SK-N-SH (cell line): ENCODE results near the gene TMEM120B. TPM values are rescaled to one million over a fixed set of nuclear protein-coding genes. Genes with fewer than 3 reads are reported as not detected.

Source experiments
- CTCF ChIA-PET: fragments of 300-600, 350-600 bp; formaldehyde crosslinking; extraction: SDS; loops from one replicate; lab custom pipeline; 2021; lab: Yijun Ruan, JAX
- POLR2A ChIA-PET: fragments of 350-600 bp; sonication (Branson Sonifier 250); formaldehyde crosslinking; extraction: SDS; loops from one replicate; lab custom pipeline; 2020; ENCODE audit warnings: antibody characterized with exemption, inconsistent platforms; lab: Yijun Ruan, JAX
- DNase-seq: peaks from one replicate; pipeline ENCODE4 v3.0.0; 2012
- H2AFZ ChIP-seq: fragments of 200-600 bp; sonication (generic); 2 replicates; pipeline ENCODE4 v1.8.1; 2016; ENCODE audit warnings: antibody characterized with exemption, mild to moderate bottlenecking, low read depth
- H3F3A ChIP-seq: fragments of 200-600 bp; sonication (generic); replicated peaks from 2 replicates; pipeline ENCODE3; 2016; ENCODE audit warnings: antibody characterized with exemption, mild to moderate bottlenecking; ENCODE audit not compliant: insufficient read depth
- H3K27ac ChIP-seq, 2 experiments: fragments of 200-500 bp in 1 of 2; fragments of 200-600 bp in 1 of 2; sonication (Bioruptor generic) in 1 of 2; sonication (generic), shearing (Covaris generic) in 1 of 2; 2 replicates each; pipeline versions ENCODE4 v1.5.1 to v1.6.1; 2014 to 2016; ENCODE audit warnings: low read depth in 2 of 2, inconsistent platforms in 1 of 2, low read length in 1 of 2, mild to moderate bottlenecking in 1 of 2, mixed read lengths in 1 of 2
- H3K27me3 ChIP-seq: fragments of 200-600 bp; sonication (generic), shearing (Covaris generic); 2 replicates; pipeline ENCODE4 v1.6.1; 2016; ENCODE audit warnings: mixed run types; ENCODE audit not compliant: insufficient read depth
- H3K36me3 ChIP-seq, 2 experiments: fragments of 200-500 bp in 1 of 2; fragments of 200-600 bp in 1 of 2; sonication (Bioruptor generic) in 1 of 2; sonication (generic) in 1 of 2; replicated peaks in 1 of 2; 2 replicates each; pipeline versions ENCODE3 to v1.5.1; 2014 to 2016; ENCODE audit warnings: low read length in 1 of 2, mild to moderate bottlenecking in 1 of 2; ENCODE audit not compliant: insufficient read depth in 2 of 2, control insufficient read depth in 1 of 2
- H3K4me1 ChIP-seq, 2 experiments: fragments of 200-500 bp in 1 of 2; fragments of 200-600 bp in 1 of 2; sonication (Bioruptor generic) in 1 of 2; sonication (generic), shearing (Covaris generic) in 1 of 2; 2 replicates each; pipeline versions ENCODE4 v1.5.1 to v1.6.1; 2014 to 2016; ENCODE audit warnings: low read depth in 1 of 2, low read length in 1 of 2, mixed run types in 1 of 2; ENCODE audit not compliant: insufficient read depth in 2 of 2, control insufficient read depth in 1 of 2
- H3K4me2 ChIP-seq: fragments of 200-600 bp; sonication (generic), shearing (Covaris generic); 2 replicates; pipeline ENCODE4 v1.6.1; 2017; ENCODE audit warnings: mixed run types
- H3K4me3 ChIP-seq, 2 experiments: fragments of 200-500 bp in 1 of 2; fragments of 200-600 bp in 1 of 2; sonication (Bioruptor generic) in 1 of 2; sonication (generic), shearing (Covaris generic) in 1 of 2; 2 replicates each; pipeline versions ENCODE4 v1.5.1 to v1.8.1; 2014 to 2016; ENCODE audit warnings: low read depth in 2 of 2, inconsistent platforms in 1 of 2, low read length in 1 of 2, mild to moderate bottlenecking in 1 of 2, mixed read lengths in 1 of 2, moderate library complexity in 1 of 2
- H3K79me2 ChIP-seq: fragments of 200-600 bp; sonication (generic); 2 replicates; pipeline ENCODE4 v1.8.1; 2017; ENCODE audit warnings: mild to moderate bottlenecking; ENCODE audit not compliant: insufficient read depth
- H3K9ac ChIP-seq: fragments of 200-600 bp; sonication (generic); 2 replicates; pipeline ENCODE4 v1.6.1; 2017; ENCODE audit warnings: mixed run types
- H3K9me2 ChIP-seq: fragments of 200-600 bp; sonication (generic); 2 replicates; pipeline ENCODE4 v1.6.1; 2017; ENCODE audit warnings: mixed run types
- H3K9me3 ChIP-seq: fragments of 200-600 bp; sonication (generic); 2 replicates; pipeline ENCODE4 v1.6.1; 2017; ENCODE audit warnings: mixed run types, mild to moderate bottlenecking, moderate library complexity
- H4K20me1 ChIP-seq: fragments of 200-600 bp; sonication (generic); 2 replicates; pipeline ENCODE4 v1.6.1; 2017; ENCODE audit warnings: mild to moderate bottlenecking, mixed run types; ENCODE audit not compliant: insufficient read depth
- FOSL2 ChIP-seq: IDR thresholded peaks from 2 replicates; pipeline ENCODE4 v1.4.0; 2012; ENCODE audit warnings: low read depth, mild to moderate bottlenecking, moderate library complexity, borderline replicate concordance
- FOXM1 ChIP-seq: IDR thresholded peaks from 2 replicates; pipeline ENCODE4 v1.4.0; 2012; ENCODE audit warnings: low read depth, mild to moderate bottlenecking
- JUND ChIP-seq: IDR thresholded peaks from 2 replicates; pipeline ENCODE4 v1.4.0; 2012
- POLR2AphosphoS5 ChIP-seq: IDR thresholded peaks from 2 replicates; pipeline ENCODE4 v1.6.1; 2012; ENCODE audit warnings: low read depth, low read length
- RFX5 ChIP-seq: IDR thresholded peaks from 2 replicates; pipeline ENCODE4 v1.6.1; 2012; ENCODE audit warnings: mild to moderate bottlenecking, improper control_type of control experiment, low read length
- RXRA ChIP-seq: IDR thresholded peaks from 2 replicates; pipeline ENCODE4 v1.4.0; 2012; ENCODE audit warnings: low read depth, mild to moderate bottlenecking, borderline replicate concordance
- TCF12 ChIP-seq: IDR thresholded peaks from 2 replicates; pipeline ENCODE4 v1.4.0; 2012
- WGBS: methylation state at CpG from one replicate; pipeline ENCODE4 v1.1.6; 2017; ENCODE audit warnings: low lambda C conversion rate; 5-methylcytosine and 5-hydroxymethylcytosine counted together
- polyA plus RNA-seq, 3 experiments: library from polyadenylated mRNA; depleted of rRNA; stranded (reverse); fragments of >200 nt; gene quantifications; 2 replicates each; pipeline ENCODE4 v1.2.3, GENCODE V29; 2012
- TF ChIP-seq, protein P1 (sequence below): fragments of 150-350 bp; IDR thresholded peaks from 2 replicates; pipeline ENCODE4 v1.6.1; 2016; ENCODE audit warnings: mild to moderate bottlenecking, low read depth, low read length
- TF ChIP-seq, protein P2 (sequence below): fragments of 150-350 bp; IDR thresholded peaks from 2 replicates; pipeline ENCODE4 v1.6.1; 2017; ENCODE audit warnings: antibody characterized with exemption, low read length, low read depth, borderline replicate concordance
- TF ChIP-seq, protein P3 (sequence below): fragments of 200-600 bp; sonication (generic); IDR thresholded peaks from 2 replicates; pipeline ENCODE4 v1.6.1; 2017; ENCODE audit warnings: antibody characterized with exemption, mild to moderate bottlenecking, moderate library complexity

Gene TMEM120B
- polyA plus RNA-seq, 1 of the 3 experiments (the other 2 are of a cell fraction): 15.4 TPM

DNA sequence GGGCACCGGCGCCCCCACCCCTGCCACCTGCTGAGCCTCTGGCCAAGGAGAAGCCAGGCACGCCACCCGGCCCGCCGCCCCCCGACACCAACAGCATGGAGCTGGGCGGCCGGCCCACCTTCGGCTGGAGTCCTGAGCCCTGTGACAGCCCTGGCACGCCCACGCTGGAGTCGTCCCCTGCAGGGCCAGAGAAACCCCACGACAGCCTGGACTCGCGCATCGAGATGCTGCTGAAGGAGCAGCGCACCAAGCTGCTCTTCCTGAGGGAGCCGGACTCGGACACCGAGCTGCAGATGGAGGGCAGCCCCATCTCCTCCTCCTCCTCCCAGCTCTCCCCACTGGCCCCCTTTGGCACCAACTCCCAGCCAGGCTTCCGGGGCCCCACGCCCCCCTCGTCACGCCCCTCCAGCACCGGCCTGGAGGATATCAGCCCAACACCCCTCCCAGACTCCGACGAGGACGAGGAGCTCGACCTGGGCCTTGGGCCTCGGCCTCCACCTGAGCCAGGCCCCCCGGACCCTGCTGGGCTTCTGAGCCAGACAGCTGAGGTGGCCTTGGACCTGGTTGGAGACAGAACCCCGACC, 97.8 kb downstream of the TMEM120B start:
- POLR2A ChIA-PET: interaction anchor here (2.1 to 3.7 kb wide), 3 partner anchors 8 to 62 kb away, joined by 10 to 79 read pairs (median 30); partner anchors contain the start of gene RHOF
- H2AFZ ChIP-seq: no peak overlapping the region
- H3K4me3 ChIP-seq: no peak overlapping the region
- CTCF ChIA-PET: interaction anchor here (1.4 to 18.3 kb wide), 8 partner anchors 16 to 81 kb away, joined by 3 to 675 read pairs (median 38); partner anchors contain the start of genes PSMD9 and RHOF
- TF ChIP-seq, protein P1, sequence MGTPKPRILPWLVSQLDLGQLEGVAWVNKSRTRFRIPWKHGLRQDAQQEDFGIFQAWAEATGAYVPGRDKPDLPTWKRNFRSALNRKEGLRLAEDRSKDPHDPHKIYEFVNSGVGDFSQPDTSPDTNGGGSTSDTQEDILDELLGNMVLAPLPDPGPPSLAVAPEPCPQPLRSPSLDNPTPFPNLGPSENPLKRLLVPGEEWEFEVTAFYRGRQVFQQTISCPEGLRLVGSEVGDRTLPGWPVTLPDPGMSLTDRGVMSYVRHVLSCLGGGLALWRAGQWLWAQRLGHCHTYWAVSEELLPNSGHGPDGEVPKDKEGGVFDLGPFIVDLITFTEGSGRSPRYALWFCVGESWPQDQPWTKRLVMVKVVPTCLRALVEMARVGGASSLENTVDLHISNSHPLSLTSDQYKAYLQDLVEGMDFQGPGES: no peak
- TF ChIP-seq, protein P2, sequence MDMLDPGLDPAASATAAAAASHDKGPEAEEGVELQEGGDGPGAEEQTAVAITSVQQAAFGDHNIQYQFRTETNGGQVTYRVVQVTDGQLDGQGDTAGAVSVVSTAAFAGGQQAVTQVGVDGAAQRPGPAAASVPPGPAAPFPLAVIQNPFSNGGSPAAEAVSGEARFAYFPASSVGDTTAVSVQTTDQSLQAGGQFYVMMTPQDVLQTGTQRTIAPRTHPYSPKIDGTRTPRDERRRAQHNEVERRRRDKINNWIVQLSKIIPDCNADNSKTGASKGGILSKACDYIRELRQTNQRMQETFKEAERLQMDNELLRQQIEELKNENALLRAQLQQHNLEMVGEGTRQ: no peak
- TF ChIP-seq, protein P3, sequence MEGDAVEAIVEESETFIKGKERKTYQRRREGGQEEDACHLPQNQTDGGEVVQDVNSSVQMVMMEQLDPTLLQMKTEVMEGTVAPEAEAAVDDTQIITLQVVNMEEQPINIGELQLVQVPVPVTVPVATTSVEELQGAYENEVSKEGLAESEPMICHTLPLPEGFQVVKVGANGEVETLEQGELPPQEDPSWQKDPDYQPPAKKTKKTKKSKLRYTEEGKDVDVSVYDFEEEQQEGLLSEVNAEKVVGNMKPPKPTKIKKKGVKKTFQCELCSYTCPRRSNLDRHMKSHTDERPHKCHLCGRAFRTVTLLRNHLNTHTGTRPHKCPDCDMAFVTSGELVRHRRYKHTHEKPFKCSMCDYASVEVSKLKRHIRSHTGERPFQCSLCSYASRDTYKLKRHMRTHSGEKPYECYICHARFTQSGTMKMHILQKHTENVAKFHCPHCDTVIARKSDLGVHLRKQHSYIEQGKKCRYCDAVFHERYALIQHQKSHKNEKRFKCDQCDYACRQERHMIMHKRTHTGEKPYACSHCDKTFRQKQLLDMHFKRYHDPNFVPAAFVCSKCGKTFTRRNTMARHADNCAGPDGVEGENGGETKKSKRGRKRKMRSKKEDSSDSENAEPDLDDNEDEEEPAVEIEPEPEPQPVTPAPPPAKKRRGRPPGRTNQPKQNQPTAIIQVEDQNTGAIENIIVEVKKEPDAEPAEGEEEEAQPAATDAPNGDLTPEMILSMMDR: no peak
- TF ChIP-seq POLR2AphosphoS5 (no peak), FOSL2 (no peak), RXRA (no peak), TCF12 (no peak), JUND (no peak)
- H3K9me2 ChIP-seq: no peaks in the 10 kb centered on the region
- H3K4me1 ChIP-seq: peaks cover 25 to 33% of the 10 kb centered on the region in 2 experiments; a peak in 2 of 4 replicates
- H3K79me2 ChIP-seq: peaks cover 95% of the 10 kb centered on the region
- H3K27me3 ChIP-seq: no peaks in the 10 kb centered on the region
- H3F3A ChIP-seq: peaks cover 18% of the 10 kb centered on the region
- H3K27ac ChIP-seq: no peak overlapping the region
- no peak for DNase-seq
- no peaks in the 10 kb centered on the region for H3K9me3 ChIP-seq
- peak overlapping the region; percentile 97; the same call in 1 of the 2 replicates for H3K4me2 ChIP-seq
- peaks cover 49% of the 10 kb centered on the region for H4K20me1 ChIP-seq
- peaks cover 35 to 48% of the 10 kb centered on the region in 2 experiments for H3K36me3 ChIP-seq
- H3K9ac ChIP-seq: no peak overlapping the region
- WGBS: 90% methylated on average over 25 of the region's 33 CpGs

DNA sequence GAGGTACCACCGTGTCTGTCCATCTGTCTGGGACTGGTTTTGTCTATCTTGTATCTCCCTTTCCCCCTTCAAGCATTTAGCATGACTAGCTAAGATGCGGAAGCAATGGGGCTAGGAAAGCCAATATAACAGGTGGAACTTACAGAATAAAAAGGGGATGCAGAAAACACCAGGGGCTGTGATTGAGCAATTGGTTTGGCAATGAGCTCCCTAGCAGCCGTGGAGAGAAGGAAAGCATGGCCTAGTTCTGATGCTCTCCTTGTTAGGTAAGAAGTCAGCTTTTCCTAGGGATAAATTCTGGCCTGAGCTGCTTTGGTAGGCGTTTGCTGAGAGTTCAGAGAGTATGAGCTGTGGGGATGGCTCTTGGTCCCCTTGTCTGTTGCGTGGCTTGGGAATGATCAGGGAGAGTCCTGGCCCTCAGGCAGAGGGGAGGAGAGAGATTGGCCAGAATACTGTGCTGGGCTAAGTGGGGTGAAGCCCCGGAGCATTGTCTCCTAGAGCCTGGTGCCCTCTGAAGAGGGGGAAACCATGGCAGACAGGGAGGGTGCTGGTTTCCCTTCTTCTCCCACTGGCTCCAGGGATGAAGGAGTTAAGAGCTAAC, 98.4 kb downstream of the TMEM120B start:
- peaks cover 95% of the 10 kb centered on the region for H3K79me2 ChIP-seq
- peak overlapping the region in 1 of 2 experiments; percentile 18; a peak in 2 of 4 replicates for H3K27ac ChIP-seq
- TF ChIP-seq FOXM1 (no peak), RFX5 (no peak), RXRA (no peak)
- H3F3A ChIP-seq: peaks cover 18% of the 10 kb centered on the region
- WGBS: 89% methylated on average over 6 of the region's 6 CpGs
- no peak overlapping the region for H2AFZ ChIP-seq
- no peak for DNase-seq
- H3K4me3 ChIP-seq: peak overlapping the region in 1 of 2 experiments; percentile 93; a peak in 1 of 4 replicates
- POLR2A ChIA-PET: interaction anchor here (1.8 to 3.7 kb wide), 4 partner anchors 9 to 77 kb away, joined by 7 to 79 read pairs (median 20); partner anchors contain the start of genes PSMD9 and RHOF
- H3K27me3 ChIP-seq: no peaks in the 10 kb centered on the region
- peaks cover 49% of the 10 kb centered on the region for H4K20me1 ChIP-seq
- H3K4me2 ChIP-seq: peak overlapping the region; percentile 97
- CTCF ChIA-PET: interaction anchor here (0.8 to 18.3 kb wide), 19 partner anchors 11 to 125 kb away, joined by 3 to 675 read pairs (median 10); partner anchors contain the start of genes PSMD9, RHOF and TMEM120B
- no peaks in the 10 kb centered on the region for H3K9me2 ChIP-seq
- H3K9me3 ChIP-seq: no peaks in the 10 kb centered on the region
- H3K36me3 ChIP-seq: peaks cover 40 to 46% of the 10 kb centered on the region in 2 experiments
- peak overlapping the region; percentile 59; the same call in 1 of the 2 replicates for H3K9ac ChIP-seq
- H3K4me1 ChIP-seq: peaks cover 25 to 29% of the 10 kb centered on the region in 2 experiments; a peak in 2 of 4 replicates
